ENCODE results near the gene SLC38A10.

The SLC38A10 gene

DNA sequence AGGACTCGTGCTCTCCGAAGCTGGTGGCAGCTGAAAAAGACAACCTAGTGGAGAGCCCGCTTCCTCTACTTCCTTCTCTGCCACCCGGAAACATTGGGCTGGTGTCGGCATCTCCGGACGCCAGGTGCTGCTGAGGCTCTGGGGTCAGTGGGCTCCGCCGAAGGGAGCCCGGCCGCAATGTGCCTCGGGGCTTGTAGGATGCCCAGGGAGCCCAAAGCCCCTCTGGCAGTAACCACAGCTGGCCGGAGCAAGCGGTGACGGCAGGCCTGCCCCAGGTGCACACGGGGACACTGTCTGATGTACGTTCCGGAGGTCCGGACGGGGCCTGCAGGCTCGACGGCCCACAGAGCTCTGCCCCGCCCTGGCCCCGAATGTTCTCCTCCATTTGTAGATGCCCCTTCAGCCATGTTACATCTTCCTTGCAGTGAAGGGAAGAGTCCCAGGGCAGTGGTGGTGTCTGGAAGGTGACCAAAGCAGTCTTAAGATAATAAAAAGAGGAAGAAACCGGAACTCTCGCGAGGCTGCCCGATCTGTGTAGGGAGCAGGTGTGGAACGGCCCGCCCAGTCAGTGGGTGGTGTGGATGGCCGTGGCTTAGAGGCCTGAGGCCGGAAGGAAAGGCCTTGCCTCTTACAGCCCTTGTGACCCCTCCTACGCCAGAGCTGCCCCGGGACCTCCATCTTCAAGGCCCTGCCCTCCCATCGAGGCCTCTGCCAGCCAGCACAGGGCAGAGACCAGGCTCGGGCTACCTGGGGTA, 33.3 kb downstream of the SLC38A10 start:
- peaks cover 35% of the 10 kb centered on the region for H3K36me3 ChIP-seq (ENCODE audit: insufficient read depth, low read length)

GRCh38 chr17:81261096-81261495, 34.0 kb downstream of the SLC38A10 start:
- Histone ChIP-seq H3K4me1 (ENCODE audit: insufficient read depth, low read length, severe bottlenecking) (no peaks in the 10 kb centered on the region), H2AFZ (ENCODE audit: low read length) (no peak overlapping the region), H3K4me2 (ENCODE audit: low read length) (no peak overlapping the region), H3F3A (ENCODE audit: insufficient read depth, low read length) (no peaks in the 10 kb centered on the region), H3K27me3 (ENCODE audit: insufficient read depth, low read length) (no peaks in the 10 kb centered on the region), H3K36me3 (ENCODE audit: insufficient read depth, low read length) (peaks cover 34% of the 10 kb centered on the region), H4K20me1 (ENCODE audit: insufficient read depth, low read length) (no peaks in the 10 kb centered on the region), H3K4me3 (ENCODE audit: low read depth, low read length, poor library complexity, severe bottlenecking) (no peak overlapping the region), H3K27ac (ENCODE audit: low read depth, low read length, poor library complexity, severe bottlenecking) (no peak overlapping the region), H3K79me2 (ENCODE audit: insufficient read depth, low read length) (no peaks in the 10 kb centered on the region), H3K9me2 (ENCODE audit: low read depth, low read length) (no peaks in the 10 kb centered on the region), H3K9ac (ENCODE audit: low read length) (no peak overlapping the region), H3K9me3 (ENCODE audit: low read length) (no peaks in the 10 kb centered on the region)
- TF ChIP-seq EZH2 (IDR thresholded peaks at IDR 0.05; ENCODE audit: borderline replicate concordance, low read length) (no peak), CTCF (IDR thresholded peaks at IDR 0.05; ENCODE audit: low read length) (no peak)

More for the DNA sequence above, 33.3 kb downstream of the SLC38A10 start:
- no peak overlapping the region for H3K4me2 ChIP-seq (ENCODE audit: low read length)
- no peaks in the 10 kb centered on the region for H3K27me3 ChIP-seq (ENCODE audit: insufficient read depth, low read length)
- no peak overlapping the region for H3K9ac ChIP-seq (ENCODE audit: low read length)
- H3K79me2 ChIP-seq (ENCODE audit: insufficient read depth, low read length), result no peaks in the 10 kb centered on the region
- no peak overlapping the region for H3K4me3 ChIP-seq (ENCODE audit: low read depth, low read length, poor library complexity, severe bottlenecking)
- H2AFZ ChIP-seq (ENCODE audit: low read length), result no peak overlapping the region
- TF ChIP-seq EZH2 (IDR thresholded peaks at IDR 0.05; ENCODE audit: borderline replicate concordance, low read length) (no peak), CTCF (IDR thresholded peaks at IDR 0.05; ENCODE audit: low read length) (no peak)
- no peak overlapping the region for H3K27ac ChIP-seq (ENCODE audit: low read depth, low read length, poor library complexity, severe bottlenecking)
- H3K9me3 ChIP-seq (ENCODE audit: low read length), result no peaks in the 10 kb centered on the region
- H3K9me2 ChIP-seq (ENCODE audit: low read depth, low read length), result no peaks in the 10 kb centered on the region
- no peaks in the 10 kb centered on the region for H3F3A ChIP-seq (ENCODE audit: insufficient read depth, low read length)
- H3K4me1 ChIP-seq (ENCODE audit: insufficient read depth, low read length, severe bottlenecking), result no peaks in the 10 kb centered on the region
- no peaks in the 10 kb centered on the region for H4K20me1 ChIP-seq (ENCODE audit: insufficient read depth, low read length)

DNA sequence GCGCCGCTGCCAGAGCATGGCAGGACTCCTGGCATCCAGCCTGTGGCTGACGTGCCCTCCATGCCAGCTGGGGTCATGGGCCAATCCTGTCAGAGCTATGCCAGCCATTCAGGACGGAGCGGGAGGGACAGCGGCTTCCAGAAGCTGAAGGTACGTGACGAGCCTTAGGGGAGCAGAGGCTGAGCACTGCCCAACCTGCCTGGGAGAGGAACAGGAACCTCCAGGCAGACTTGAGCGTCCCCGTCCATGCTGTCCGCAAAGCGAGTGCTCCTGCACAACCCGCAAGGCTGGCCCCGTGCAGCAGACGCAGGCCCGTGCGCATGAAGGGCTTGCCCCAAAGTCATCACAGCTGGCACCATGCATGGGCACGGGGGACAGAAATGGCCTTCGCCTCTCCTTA, 34.5 kb downstream of the SLC38A10 start:
- H3K4me3 ChIP-seq (ENCODE audit: low read depth, low read length, poor library complexity, severe bottlenecking), result no peak overlapping the region
- H3F3A ChIP-seq (ENCODE audit: insufficient read depth, low read length), result no peaks in the 10 kb centered on the region
- no peak overlapping the region for H3K27ac ChIP-seq (ENCODE audit: low read depth, low read length, poor library complexity, severe bottlenecking)
- H3K4me2 ChIP-seq (ENCODE audit: low read length), result no peak overlapping the region
- H3K36me3 ChIP-seq (ENCODE audit: insufficient read depth, low read length), result peaks cover 30% of the 10 kb centered on the region
- no peak overlapping the region for H2AFZ ChIP-seq (ENCODE audit: low read length)
- H4K20me1 ChIP-seq (ENCODE audit: insufficient read depth, low read length), result no peaks in the 10 kb centered on the region
- H3K9ac ChIP-seq (ENCODE audit: low read length), result no peak overlapping the region
- H3K27me3 ChIP-seq (ENCODE audit: insufficient read depth, low read length), result no peaks in the 10 kb centered on the region
- TF ChIP-seq EZH2 (IDR thresholded peaks at IDR 0.05; ENCODE audit: borderline replicate concordance, low read length) (no peak), CTCF (IDR thresholded peaks at IDR 0.05; ENCODE audit: low read length) (no peak)
- no peaks in the 10 kb centered on the region for H3K79me2 ChIP-seq (ENCODE audit: insufficient read depth, low read length)
- H3K9me2 ChIP-seq (ENCODE audit: low read depth, low read length), result no peaks in the 10 kb centered on the region
- H3K4me1 ChIP-seq (ENCODE audit: insufficient read depth, low read length, severe bottlenecking), result no peaks in the 10 kb centered on the region
- H3K9me3 ChIP-seq (ENCODE audit: low read length), result no peaks in the 10 kb centered on the region

Measured in OCI-LY1 (cell line).